NCI-H345 (cell line): Measurements from ENCODE around the gene SLC48A1.

Experiments used
- DNase-seq: peaks from one replicate; lab custom pipeline; 2025; lab: John Stamatoyannopoulos, UW

Gene SLC48A1

GRCh38 chr12:47824635-47825034, 51.6 kb downstream of the SLC48A1 start:
- no peak for DNase-seq

- no peak for DNase-seq
Measured at GRCh38 chr12:47825173-47825639, 52.2 kb downstream of the SLC48A1 start.

- no peak for DNase-seq
Measured at GRCh38 chr12:47828008-47828975, 55.3 kb downstream of the SLC48A1 start.

GRCh38 chr12:47828976-47829482, 56.0 kb downstream of the SLC48A1 start:
- DNase-seq, result no peak

- DNase-seq, result no peak
Measured at GRCh38 chr12:47829584-47829983, 56.5 kb downstream of the SLC48A1 start.
